Progenitor cell of endocrine pancreas (in vitro differentiated cells): Measurements from ENCODE around the gene TRABD2B. TPM values are rescaled to one million over a fixed set of nuclear protein-coding genes. Genes with fewer than 3 reads are reported as not detected.
A peak's percentile ranks its signal among the peaks of the same experiment; 100 is the strongest.

Source experiments
- DNase-seq: peaks from one replicate; pipeline ENCODE4 v3.0.0; 2021; ENCODE audit warnings: low spot score; ENCODE audit not compliant: unreplicated experiment
- H3K27ac Mint-ChIP-seq: 2 replicates; pipeline ENCODE4 v1.8.0; 2021; ENCODE audit warnings: mild to moderate bottlenecking, moderate library complexity, mixed read lengths
- H3K27me3 Mint-ChIP-seq: 2 replicates; pipeline ENCODE4 v1.8.0; 2021; ENCODE audit warnings: mixed read lengths
- H3K36me3 Mint-ChIP-seq: 2 replicates; pipeline ENCODE4 v1.8.0; 2022; ENCODE audit warnings: mixed read lengths; ENCODE audit not compliant: insufficient read depth
- H3K4me1 Mint-ChIP-seq: 2 replicates; pipeline ENCODE4 v1.8.0; 2021; ENCODE audit warnings: low read depth, mixed read lengths
- H3K4me3 Mint-ChIP-seq: 2 replicates; pipeline ENCODE4 v1.8.0; 2021; ENCODE audit warnings: low read depth, mild to moderate bottlenecking, moderate library complexity, mixed read lengths
- H3K9me3 Mint-ChIP-seq: 2 replicates; pipeline ENCODE4 v1.8.0; 2021; ENCODE audit warnings: low read depth, mixed read lengths
- total RNA-seq: library from RNA; stranded (reverse); gene quantifications from 2 replicates; pipeline ENCODE4 v1.2.1, GENCODE V29; 2021
- TF ChIP-seq, protein P1 (sequence below): fragments of 200-600 bp; sonication (generic); IDR thresholded peaks from one replicate; pipeline ENCODE4 v1.5.0; 2021; ENCODE audit warnings: antibody characterized with exemption, mild to moderate bottlenecking; ENCODE audit not compliant: unreplicated experiment

TRABD2B gene
- total RNA-seq, 1 donor from 2014 or later, result 14.5 TPM

DNA sequence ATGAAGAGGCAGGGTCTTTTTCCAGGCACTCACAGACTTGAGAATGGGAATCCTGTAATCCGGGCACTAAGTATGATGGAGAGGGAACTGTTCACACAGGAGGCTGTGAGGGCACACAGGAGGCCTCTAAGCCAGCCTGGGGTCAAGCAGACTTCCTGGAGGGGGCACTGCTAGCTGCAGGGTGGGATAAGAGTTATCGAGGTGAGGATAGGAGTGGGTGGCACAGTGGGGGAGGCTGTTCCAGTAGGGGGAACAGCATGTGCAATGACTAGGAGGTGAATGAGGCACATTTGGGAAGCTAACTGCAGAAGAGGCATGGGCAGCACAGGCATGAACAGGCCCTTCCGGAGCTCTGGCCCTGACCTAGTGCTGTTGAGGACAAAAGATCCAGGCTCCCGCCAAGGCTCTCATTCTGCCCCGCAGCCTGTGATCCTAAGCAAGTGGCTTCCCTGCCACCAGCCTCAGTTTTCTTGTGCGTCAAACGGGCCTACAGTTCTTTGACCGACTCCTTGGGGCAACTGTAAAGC is 216.7 kb downstream of the TRABD2B start:
- no peak overlapping the region for H3K4me3 Mint-ChIP-seq
- no peaks in the 10 kb centered on the region for H3K27me3 Mint-ChIP-seq
- TF ChIP-seq, protein P1, sequence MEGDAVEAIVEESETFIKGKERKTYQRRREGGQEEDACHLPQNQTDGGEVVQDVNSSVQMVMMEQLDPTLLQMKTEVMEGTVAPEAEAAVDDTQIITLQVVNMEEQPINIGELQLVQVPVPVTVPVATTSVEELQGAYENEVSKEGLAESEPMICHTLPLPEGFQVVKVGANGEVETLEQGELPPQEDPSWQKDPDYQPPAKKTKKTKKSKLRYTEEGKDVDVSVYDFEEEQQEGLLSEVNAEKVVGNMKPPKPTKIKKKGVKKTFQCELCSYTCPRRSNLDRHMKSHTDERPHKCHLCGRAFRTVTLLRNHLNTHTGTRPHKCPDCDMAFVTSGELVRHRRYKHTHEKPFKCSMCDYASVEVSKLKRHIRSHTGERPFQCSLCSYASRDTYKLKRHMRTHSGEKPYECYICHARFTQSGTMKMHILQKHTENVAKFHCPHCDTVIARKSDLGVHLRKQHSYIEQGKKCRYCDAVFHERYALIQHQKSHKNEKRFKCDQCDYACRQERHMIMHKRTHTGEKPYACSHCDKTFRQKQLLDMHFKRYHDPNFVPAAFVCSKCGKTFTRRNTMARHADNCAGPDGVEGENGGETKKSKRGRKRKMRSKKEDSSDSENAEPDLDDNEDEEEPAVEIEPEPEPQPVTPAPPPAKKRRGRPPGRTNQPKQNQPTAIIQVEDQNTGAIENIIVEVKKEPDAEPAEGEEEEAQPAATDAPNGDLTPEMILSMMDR, result no peak
- no peaks in the 10 kb centered on the region for H3K9me3 Mint-ChIP-seq
- H3K36me3 Mint-ChIP-seq, result no peaks in the 10 kb centered on the region
- no peak for DNase-seq
- H3K27ac Mint-ChIP-seq, result no peak overlapping the region
- peaks cover 1% of the 10 kb centered on the region for H3K4me1 Mint-ChIP-seq

GRCh38 chr1:47779613-47780012 is 217.6 kb downstream of the TRABD2B start:
- Mint-ChIP-seq H3K4me3 (no peak overlapping the region), H3K36me3 (peaks cover 2% of the 10 kb centered on the region), H3K4me1 (peaks cover 1% of the 10 kb centered on the region), H3K9me3 (no peaks in the 10 kb centered on the region), H3K27ac (no peak overlapping the region), H3K27me3 (no peaks in the 10 kb centered on the region)
- DNase-seq, result no peak
- TF ChIP-seq, protein P1, result no peak

- no peaks in the 10 kb centered on the region for H3K27me3 Mint-ChIP-seq
- H3K9me3 Mint-ChIP-seq, result no peaks in the 10 kb centered on the region
- TF ChIP-seq, protein P1, result no peak
- no peak overlapping the region for H3K4me3 Mint-ChIP-seq
- peaks cover 1% of the 10 kb centered on the region for H3K4me1 Mint-ChIP-seq
- peaks cover 10% of the 10 kb centered on the region for H3K36me3 Mint-ChIP-seq
- peak overlapping the region; percentile 29 for H3K27ac Mint-ChIP-seq
- DNase-seq, result no peak
Measured at GRCh38 chr1:47778280-47778679, 218.9 kb downstream of the TRABD2B start.

DNA sequence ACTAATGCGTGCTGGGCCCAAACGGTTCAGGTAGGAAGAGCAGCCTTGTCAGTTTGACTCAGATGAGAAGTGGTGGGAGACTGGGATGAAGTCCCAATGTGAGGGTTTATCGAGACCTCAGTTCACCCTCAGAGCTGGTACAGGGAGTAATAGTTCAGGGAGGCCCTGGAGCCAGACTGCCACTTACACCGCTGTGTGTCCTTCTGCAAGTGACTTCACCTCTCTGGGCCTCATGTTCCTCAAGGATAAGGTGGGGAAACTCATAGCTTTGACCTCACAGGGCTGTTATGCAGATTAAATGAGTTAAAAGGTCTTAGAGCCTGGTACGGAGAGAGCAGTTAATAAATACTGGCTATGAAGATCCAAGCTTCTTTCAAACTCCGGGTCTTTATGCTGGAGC is 219.9 kb downstream of the TRABD2B start:
- Mint-ChIP-seq H3K27ac (no peak overlapping the region), H3K36me3 (peaks cover 11% of the 10 kb centered on the region), H3K27me3 (no peaks in the 10 kb centered on the region), H3K4me3 (no peak overlapping the region), H3K4me1 (peaks cover 2% of the 10 kb centered on the region), H3K9me3 (no peaks in the 10 kb centered on the region)
- TF ChIP-seq, protein P1, result no peak
- no peak for DNase-seq

DNA sequence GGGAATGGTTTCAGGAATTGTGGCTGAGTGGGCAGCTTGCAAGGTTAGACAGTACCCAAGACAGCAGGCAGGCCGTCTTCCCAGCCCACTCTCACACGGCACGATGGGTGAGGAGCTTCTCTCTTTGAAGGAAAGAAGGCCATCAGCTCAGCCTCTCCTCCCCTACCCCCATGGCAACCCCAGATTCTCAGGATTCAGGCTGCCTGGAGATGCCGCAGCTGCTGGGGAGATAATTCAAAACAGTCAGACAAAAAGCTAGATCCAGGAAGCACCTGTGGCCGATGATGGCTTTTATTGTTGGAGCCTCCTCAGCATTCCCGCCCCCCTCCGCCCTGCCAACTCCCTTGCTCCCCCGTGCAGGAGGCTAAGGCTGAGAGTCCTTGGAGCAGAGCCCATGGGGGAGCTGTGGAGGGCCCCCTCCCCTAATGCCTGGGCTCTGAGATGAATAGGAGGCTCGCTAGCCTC is 220.5 kb downstream of the TRABD2B start:
- no peak overlapping the region for H3K4me3 Mint-ChIP-seq
- TF ChIP-seq, protein P1, result no peak
- H3K36me3 Mint-ChIP-seq, result peaks cover 11% of the 10 kb centered on the region
- no peaks in the 10 kb centered on the region for H3K9me3 Mint-ChIP-seq
- H3K27me3 Mint-ChIP-seq, result no peaks in the 10 kb centered on the region
- H3K27ac Mint-ChIP-seq, result no peak overlapping the region
- peaks cover 7% of the 10 kb centered on the region for H3K4me1 Mint-ChIP-seq
- DNase-seq, result no peak
